Pancreas (tissue), 10 donors: ENCODE measurements around the gene PREPL. TPM values are rescaled to one million over a fixed set of nuclear protein-coding genes. Genes with fewer than 3 reads are reported as not detected.

Experiments used
- ATAC-seq, 4 donors: fragments of 200-7000 bp; cut with Tn5 transposase; one replicate each; pipeline versions ENCODE4 v1.8.0 to v1.9.1; 2020; ENCODE audit warnings: mild to moderate bottlenecking in 4 of 4, moderate library complexity in 4 of 4
- DNase-seq, 6 donors: peaks; one replicate each; pipeline ENCODE4 v3.0.0-alpha.2; 2020
- FAIRE-seq: peaks from 2 replicates; lab custom pipeline; 2012; peaks lifted over from hg19 to GRCh38; lab: Jason Lieb, UNC
- H3K27ac ChIP-seq, 4 donors: fragments of 200-600 bp; sonication (generic); 1 replicate in 3 of 4; 2 replicates in 1 of 4; pipeline versions ENCODE4 v1.5.0 to v1.8.0; 2020
- H3K27me3 ChIP-seq, 4 donors: fragments of 200-600 bp; one replicate each; pipeline ENCODE4 v1.8.0; 2021
- H3K36me3 ChIP-seq, 3 donors: fragments of 200-600 bp; sonication (generic) in 1 of 3; one replicate each; pipeline versions ENCODE4 v1.5.0 to v1.8.0; 2020 to 2021
- H3K4me1 ChIP-seq, 3 donors: fragments of 200-600 bp; one replicate each; pipeline ENCODE4 v1.8.0; 2021
- H3K4me3 ChIP-seq, 4 donors: fragments of 200-600 bp; sonication (generic) in 2 of 4; one replicate each; pipeline versions ENCODE4 v1.5.0 to v1.8.0; 2020 to 2021
- H3K9me3 ChIP-seq, 4 donors: fragments of 200-600 bp; one replicate each; pipeline ENCODE4 v1.8.0; 2021
- WGBS, 2 donors: extraction: QIAGEN DNeasy Blood & Tissue Kit; methylation state at CpG; one replicate each; pipeline ENCODE4 v1.1.7; 2013; 5-methylcytosine and 5-hydroxymethylcytosine counted together
- intact Hi-C, 3 donors: fragments of 100-400 bp; cut with DNase I; formaldehyde crosslinking; loops; one replicate each; pipeline versions ENCODE4 v1.11.1 to v1.14.2; 2022
- polyA plus RNA-seq, 2 donors: library from polyadenylated mRNA; stranded (reverse); fragments of 200-250 nt; gene quantifications; one replicate each; pipeline ENCODE4 v1.2.3, GENCODE V29; 2013
- total RNA-seq, 6 donors: library from RNA; stranded (reverse); fragmentation: NEBNext Ultra II Directional in 4 of 6; extraction: Animal tissue kit (Norgen Biotek cat#: 25700) in 4 of 6; gene quantifications; one replicate each; pipeline versions ENCODE4 v1.2.1 to v1.2.4, GENCODE V29; 2021 to 2023
- TF ChIP-seq, protein P1 (sequence below), 4 donors: fragments of 200-600 bp; sonication (generic) in 3 of 4; IDR thresholded peaks; one replicate each; pipeline versions ENCODE4 v1.5.0 to v1.8.0; 2021; ENCODE audit warnings: antibody characterized with exemption in 4 of 4
- donor health status: healthy with polysubstance abuse.
- donor health status: DM: no; HTN: no; CAD: no; lungs with moderate emphysema.
- donor health status: DM: no; HTN: no; CAD: no.
- donor health status: control.
- donor health status: control.
- donor health status: Bipolar disorder and iron deficiency.
- donor health status: DM: yes; HTN: yes; CAD: no.
- donor health status: DM: no; HTN: no; CAD: no.
- donor health status: DM: no; HTN: no; CAD: no.
- donor health status: DM: yes; HTN: yes; CAD: no.

PREPL gene
- total and polyA plus RNA-seq, 8 donors = 5.5 to 32.2 (median 18.5) TPM

DNA sequence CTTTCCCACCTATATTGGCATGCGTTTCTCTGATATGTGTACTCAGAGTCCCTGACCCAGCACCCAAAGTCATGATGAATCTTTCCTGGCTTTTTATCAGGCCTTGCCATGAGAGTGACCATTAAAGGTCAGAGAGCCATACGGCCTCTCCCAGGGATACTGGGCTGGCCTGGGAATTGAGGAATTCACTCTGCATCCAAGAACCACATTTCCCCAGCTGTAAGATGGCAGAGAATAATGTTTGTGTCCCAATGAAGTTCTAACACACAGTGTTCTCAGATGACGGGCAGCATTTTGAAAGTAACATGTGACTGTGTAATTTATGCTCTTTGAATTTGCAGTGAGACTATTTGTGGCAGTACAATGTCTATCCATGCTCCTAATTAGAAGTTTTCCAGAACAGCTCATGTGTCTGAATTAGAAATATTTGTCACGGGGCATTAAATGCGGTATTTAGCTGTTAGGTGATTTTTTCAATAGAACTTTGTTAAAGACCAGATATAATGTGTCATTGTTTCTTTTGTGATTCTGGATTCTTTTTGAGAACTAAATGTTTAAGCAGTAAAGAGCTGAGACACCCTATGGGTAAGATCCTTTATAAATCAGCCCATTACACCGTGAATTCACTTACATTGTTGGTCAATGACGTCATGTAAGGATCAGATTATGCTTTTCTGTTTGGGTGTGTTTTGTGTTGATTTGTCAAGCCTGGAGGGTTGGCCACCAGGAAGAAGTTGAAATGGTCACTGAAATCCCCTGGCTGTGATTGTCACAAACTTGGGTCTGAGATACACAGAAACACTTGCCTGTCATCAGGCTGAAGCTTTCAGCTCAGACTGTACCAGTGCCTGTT lies 93.3 kb downstream of the PREPL start:
- no peak for FAIRE-seq

More for the DNA sequence above, 93.3 kb downstream of the PREPL start:
- intact Hi-C loops = no loop called here
- TF ChIP-seq, protein P1, sequence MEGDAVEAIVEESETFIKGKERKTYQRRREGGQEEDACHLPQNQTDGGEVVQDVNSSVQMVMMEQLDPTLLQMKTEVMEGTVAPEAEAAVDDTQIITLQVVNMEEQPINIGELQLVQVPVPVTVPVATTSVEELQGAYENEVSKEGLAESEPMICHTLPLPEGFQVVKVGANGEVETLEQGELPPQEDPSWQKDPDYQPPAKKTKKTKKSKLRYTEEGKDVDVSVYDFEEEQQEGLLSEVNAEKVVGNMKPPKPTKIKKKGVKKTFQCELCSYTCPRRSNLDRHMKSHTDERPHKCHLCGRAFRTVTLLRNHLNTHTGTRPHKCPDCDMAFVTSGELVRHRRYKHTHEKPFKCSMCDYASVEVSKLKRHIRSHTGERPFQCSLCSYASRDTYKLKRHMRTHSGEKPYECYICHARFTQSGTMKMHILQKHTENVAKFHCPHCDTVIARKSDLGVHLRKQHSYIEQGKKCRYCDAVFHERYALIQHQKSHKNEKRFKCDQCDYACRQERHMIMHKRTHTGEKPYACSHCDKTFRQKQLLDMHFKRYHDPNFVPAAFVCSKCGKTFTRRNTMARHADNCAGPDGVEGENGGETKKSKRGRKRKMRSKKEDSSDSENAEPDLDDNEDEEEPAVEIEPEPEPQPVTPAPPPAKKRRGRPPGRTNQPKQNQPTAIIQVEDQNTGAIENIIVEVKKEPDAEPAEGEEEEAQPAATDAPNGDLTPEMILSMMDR (IDR thresholded peaks at IDR 0.05) = no peak
- Histone ChIP-seq H3K4me3 (no peak overlapping the region), H3K36me3 (no peaks in the 10 kb centered on the region), H3K4me1 (peaks cover 0 to 12% (median 9%) of the 10 kb centered on the region in 3 donors), H3K27me3 (no peaks in the 10 kb centered on the region), H3K9me3 (no peaks in the 10 kb centered on the region), H3K27ac (peak overlapping the region in 2 of 4 donors; percentile 62 to 73)
- DNase-seq = no peak
- peak in 3 of 4 donors; percentile 57 to 66 (median 65) for ATAC-seq
- WGBS, 2 donors = 63 to 68% methylated on average over 7 of the region's 7 CpGs

Other genes with a start within 250 kb of the PREPL start
- gene PPM1B, start 192.6 kb downstream of the PREPL start, total RNA-seq = 10 to 100 TPM; 17.9 to 28.5 (median 19.7) TPM
- 10 to 100 TPM; 12.0 to 22.8 TPM for gene PPM1B, start 192.6 kb downstream of the PREPL start, polyA plus RNA-seq
- 100 to 1,000 TPM in 1 of 6 donors, 10 to 100 TPM in 5; 50.5 to 112 (median 80.1) TPM for gene SLC3A1, start 86.0 kb downstream of the PREPL start, total RNA-seq
- 100 to 1,000 TPM in 1 of 2 donors, 10 to 100 TPM in 1; 46.7 to 143 TPM for gene SLC3A1, start 86.0 kb downstream of the PREPL start, polyA plus RNA-seq
- 10 to 100 TPM in 1 of 6 donors, 1 to 10 TPM in 5; 7.3 to 11.9 (median 9.2) TPM for gene CAMKMT, start 453 bp upstream of the PREPL start, total RNA-seq
- 1 to 10 TPM; 4.6 to 6.4 TPM for gene CAMKMT, start 453 bp upstream of the PREPL start, polyA plus RNA-seq